ENCODE data around the gene TEAD4. TPM values are rescaled to one million over a fixed set of nuclear protein-coding genes. Genes with fewer than 3 reads are reported as not detected.
A peak's percentile ranks its signal among the peaks of the same experiment; 100 is the strongest.

Gene TEAD4
- total and polyA plus RNA-seq, 11 donors, result 5.7 to 59.2 (median 16.1) TPM

GRCh38 chr12:3020850-3021435, 61.7 kb downstream of the TEAD4 start:
- TF ChIP-seq, protein P1, sequence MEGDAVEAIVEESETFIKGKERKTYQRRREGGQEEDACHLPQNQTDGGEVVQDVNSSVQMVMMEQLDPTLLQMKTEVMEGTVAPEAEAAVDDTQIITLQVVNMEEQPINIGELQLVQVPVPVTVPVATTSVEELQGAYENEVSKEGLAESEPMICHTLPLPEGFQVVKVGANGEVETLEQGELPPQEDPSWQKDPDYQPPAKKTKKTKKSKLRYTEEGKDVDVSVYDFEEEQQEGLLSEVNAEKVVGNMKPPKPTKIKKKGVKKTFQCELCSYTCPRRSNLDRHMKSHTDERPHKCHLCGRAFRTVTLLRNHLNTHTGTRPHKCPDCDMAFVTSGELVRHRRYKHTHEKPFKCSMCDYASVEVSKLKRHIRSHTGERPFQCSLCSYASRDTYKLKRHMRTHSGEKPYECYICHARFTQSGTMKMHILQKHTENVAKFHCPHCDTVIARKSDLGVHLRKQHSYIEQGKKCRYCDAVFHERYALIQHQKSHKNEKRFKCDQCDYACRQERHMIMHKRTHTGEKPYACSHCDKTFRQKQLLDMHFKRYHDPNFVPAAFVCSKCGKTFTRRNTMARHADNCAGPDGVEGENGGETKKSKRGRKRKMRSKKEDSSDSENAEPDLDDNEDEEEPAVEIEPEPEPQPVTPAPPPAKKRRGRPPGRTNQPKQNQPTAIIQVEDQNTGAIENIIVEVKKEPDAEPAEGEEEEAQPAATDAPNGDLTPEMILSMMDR (IDR thresholded peaks at IDR 0.05), result no peak
- TF ChIP-seq POLR2A (IDR thresholded peaks at IDR 0.05), result no peak
- H3K27me3 ChIP-seq, result no peaks in the 10 kb centered on the region
- no peaks in the 10 kb centered on the region for H3K9me3 ChIP-seq
- H3K36me3 ChIP-seq, result peaks cover 0 to 29% (median 7%) of the 10 kb centered on the region in 9 donors
- intact Hi-C loops (cut with DNase I), result no loop called here
- DNase-seq (peak in 1 of 5 donors; percentile 26), ATAC-seq (peak in 3 of 4 donors; percentile 45 to 69 (median 56))
- H3K4me3 ChIP-seq, result no peak overlapping the region
- WGBS, 4 donors, result 74 to 81% (median 78%) methylated on average over 13 of the region's 13 CpGs
- no peak overlapping the region for H3K27ac ChIP-seq
- H3K4me1 ChIP-seq, result no peaks in the 10 kb centered on the region

DNA sequence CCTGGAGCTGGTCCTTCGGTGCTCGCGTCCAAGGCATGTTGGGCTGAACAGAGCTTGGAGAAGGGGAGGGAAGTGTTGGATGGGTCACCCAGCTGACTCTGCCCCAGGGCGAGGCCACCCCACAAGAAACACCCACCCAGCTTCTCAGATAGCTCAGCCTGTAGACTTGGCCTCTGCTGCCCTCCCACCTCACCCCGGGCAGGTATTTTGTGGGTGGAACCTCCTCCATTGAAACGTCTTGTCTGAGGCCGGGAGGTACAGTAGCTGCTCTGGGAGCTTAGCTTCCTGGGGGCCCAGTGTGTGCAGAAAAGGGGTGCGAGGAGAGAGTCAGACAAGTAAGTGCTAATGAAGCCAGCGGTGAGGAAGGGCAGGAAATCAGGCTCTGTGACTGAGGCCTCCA, 63.2 kb downstream of the TEAD4 start:
- H3K27me3 ChIP-seq, result no peaks in the 10 kb centered on the region
- no peak overlapping the region for H3K27ac ChIP-seq
- 93 to 96% (median 94%) methylated on average over 6 to 9 of the region's 9 CpGs for WGBS, 4 donors
- intact Hi-C loops (cut with DNase I), result no loop called here
- peak in 1 of 5 donors; percentile 16 for DNase-seq
- TF ChIP-seq, protein P1 (IDR thresholded peaks at IDR 0.05), result no peak
- TF ChIP-seq POLR2A (IDR thresholded peaks at IDR 0.05), result no peak
- H3K4me3 ChIP-seq, result no peak overlapping the region
- peaks cover 0 to 31% (median 7%) of the 10 kb centered on the region in 9 donors for H3K36me3 ChIP-seq
- no peaks in the 10 kb centered on the region for H3K9me3 ChIP-seq
- no peak for ATAC-seq
- H3K4me1 ChIP-seq, result no peaks in the 10 kb centered on the region

DNA sequence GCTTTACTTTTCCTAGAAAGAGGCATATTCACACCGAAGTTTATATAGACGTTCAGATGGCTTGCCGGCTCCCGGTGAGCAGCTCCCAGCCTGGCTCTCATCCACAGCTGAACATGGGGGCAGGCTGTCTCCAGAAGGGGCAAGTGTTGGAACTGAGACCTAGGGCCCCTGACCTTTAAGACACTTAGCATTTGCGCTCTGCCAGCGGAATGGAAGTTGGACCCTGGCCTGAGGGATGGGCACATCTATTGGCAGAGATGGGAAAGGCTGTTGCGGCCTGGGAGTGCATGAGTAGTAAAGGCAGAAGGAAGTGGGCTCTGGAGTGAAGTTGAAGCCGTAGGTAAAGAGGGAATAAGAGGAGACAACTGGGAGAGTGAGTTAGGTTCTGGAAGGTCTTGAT, 63.8 kb downstream of the TEAD4 start:
- Histone ChIP-seq H3K9me3 (no peaks in the 10 kb centered on the region), H3K27me3 (no peaks in the 10 kb centered on the region), H3K27ac (no peak overlapping the region), H3K36me3 (peaks cover 0 to 31% (median 5%) of the 10 kb centered on the region in 9 donors), H3K4me1 (no peaks in the 10 kb centered on the region), H3K4me3 (no peak overlapping the region)
- peak in 1 of 4 donors; percentile 22 for ATAC-seq
- intact Hi-C loops (cut with DNase I), result no loop called here
- DNase-seq, result peak in 1 of 5 donors; percentile 10
- TF ChIP-seq, protein P1 (IDR thresholded peaks at IDR 0.05), result no peak
- TF ChIP-seq POLR2A (IDR thresholded peaks at IDR 0.05), result no peak
- 92 to 96% (median 93%) methylated on average over 8 of the region's 8 CpGs for WGBS, 4 donors

DNA sequence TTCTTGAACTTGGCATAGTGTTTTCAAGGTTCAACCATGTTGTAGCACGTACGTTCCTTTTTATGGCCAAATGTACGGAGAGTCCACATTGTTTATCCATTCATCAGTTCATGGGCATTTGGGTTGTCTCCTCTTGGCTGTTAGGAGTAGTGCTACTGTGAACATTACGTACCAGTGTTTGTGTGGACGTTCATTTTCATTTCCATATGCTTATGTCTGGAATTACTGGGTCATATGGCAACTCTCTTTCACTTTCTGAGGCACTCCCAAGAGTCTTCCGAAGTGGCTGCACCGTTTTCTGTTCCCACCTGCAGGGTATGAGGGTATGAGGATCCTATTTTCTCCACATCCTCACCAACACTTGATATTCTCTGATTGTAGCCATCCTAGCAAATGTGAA, 68.9 kb downstream of the TEAD4 start:
- WGBS, 4 donors, result 79 to 87% (median 81%) methylated on average over 7 of the region's 7 CpGs
- Histone ChIP-seq H3K36me3 (peaks cover 0 to 25% (median 9%) of the 10 kb centered on the region in 9 donors), H3K9me3 (no peaks in the 10 kb centered on the region), H3K4me1 (peaks cover 0 to 12% (median 4%) of the 10 kb centered on the region in 12 donors), H3K27ac (no peak overlapping the region), H3K4me3 (no peak overlapping the region), H3K27me3 (no peaks in the 10 kb centered on the region)
- ATAC-seq, result no peak
- no peak for DNase-seq
- intact Hi-C loops (cut with DNase I), result no loop called here
- no peak for TF ChIP-seq POLR2A (IDR thresholded peaks at IDR 0.05)
- TF ChIP-seq, protein P1 (IDR thresholded peaks at IDR 0.05), result no peak
